HepG2 (cell line): ENCODE results near the gene OPRL1. TPM values are rescaled to one million over a fixed set of nuclear protein-coding genes. Genes with fewer than 3 reads are reported as not detected.

Experiments used
- CTCF ChIP-seq: sonication (generic); formaldehyde crosslinking; IDR thresholded peaks from 2 replicates; pipeline ENCODE4 v1.5.0; 2020; ENCODE audit warnings: mild to moderate bottlenecking, missing genetic modification reagents, moderate library complexity
- GFI1 ChIP-seq: sonication (generic); formaldehyde crosslinking; IDR thresholded peaks from 2 replicates; pipeline ENCODE4 v1.5.0; 2020; ENCODE audit warnings: missing genetic modification reagents, mild to moderate bottlenecking, borderline replicate concordance
- HDAC1 ChIP-seq: sonication (generic); formaldehyde crosslinking; IDR thresholded peaks from 2 replicates; pipeline ENCODE4 v1.5.1; 2020; ENCODE audit warnings: mild to moderate bottlenecking, missing genetic modification reagents
- KDM5B ChIP-seq: sonication (generic); formaldehyde crosslinking; IDR thresholded peaks from 2 replicates; pipeline ENCODE4 v1.4.0; 2020; ENCODE audit warnings: missing genetic modification reagents, mild to moderate bottlenecking, borderline replicate concordance
- MED13 ChIP-seq: sonication (generic); formaldehyde crosslinking; IDR thresholded peaks from 2 replicates; pipeline ENCODE4 v1.5.0; 2020; ENCODE audit warnings: missing genetic modification reagents
- PHF21A ChIP-seq: sonication (generic); formaldehyde crosslinking; IDR thresholded peaks from 2 replicates; pipeline ENCODE4 v1.5.0; 2020; ENCODE audit warnings: mild to moderate bottlenecking, missing genetic modification reagents
- SMAD9 ChIP-seq: sonication (generic); formaldehyde crosslinking; IDR thresholded peaks from 2 replicates; pipeline ENCODE4 v1.5.1; 2020; ENCODE audit warnings: mild to moderate bottlenecking, missing genetic modification reagents
- ZNF10 ChIP-seq: sonication (generic); formaldehyde crosslinking; IDR thresholded peaks from 2 replicates; pipeline ENCODE4 v1.4.0; 2020; ENCODE audit warnings: mild to moderate bottlenecking, low read depth, missing genetic modification reagents, borderline replicate concordance
- ZNF143 ChIP-seq: sonication (generic); formaldehyde crosslinking; IDR thresholded peaks from 2 replicates; pipeline ENCODE4 v1.4.0; 2020; ENCODE audit warnings: missing genetic modification reagents
- ZNF329 ChIP-seq: sonication (generic); formaldehyde crosslinking; IDR thresholded peaks from 2 replicates; pipeline ENCODE4 v1.9.0; 2021; ENCODE audit warnings: low read depth, mild to moderate bottlenecking, missing genetic modification reagents
- ZNF33A ChIP-seq: sonication (generic); formaldehyde crosslinking; IDR thresholded peaks from 2 replicates; pipeline ENCODE4 v1.5.1; 2020; ENCODE audit warnings: missing genetic modification reagents, mild to moderate bottlenecking, moderate library complexity, borderline replicate concordance
- ZNF383 ChIP-seq: sonication (generic); formaldehyde crosslinking; IDR thresholded peaks from 2 replicates; pipeline ENCODE4 v1.4.0; 2020; ENCODE audit warnings: missing genetic modification reagents, mild to moderate bottlenecking, borderline replicate concordance
- ZNF775 ChIP-seq: sonication (generic); formaldehyde crosslinking; IDR thresholded peaks from 2 replicates; pipeline ENCODE4 v1.4.0; 2020; ENCODE audit warnings: missing genetic modification reagents, mild to moderate bottlenecking, moderate library complexity, borderline replicate concordance
- polyA plus RNA-seq, 8 experiments: library from polyadenylated mRNA; depleted of rRNA in 3 of 8; stranded (reverse) in 7 of 8; unstranded in 1 of 8; fragments of >200 nt; fragmentation: Illumina TruSeq in 4 of 8; extraction: Trizol in 4 of 8; gene quantifications; 2 replicates each; pipeline versions ENCODE4 v1.2.1 to v1.2.3, GENCODE V29; 2011 to 2016; ENCODE audit warnings: low read depth in 4 of 8, missing spikeins in 1 of 8, mixed read lengths in 1 of 8; ENCODE audit not compliant: insufficient read depth in 1 of 8
- total RNA-seq, 5 experiments: library from RNA; depleted of rRNA; stranded (reverse); fragments of >200 nt; fragmentation: Illumina TruSeq; extraction: Trizol; gene quantifications; 2 replicates each; pipeline ENCODE4 v1.2.3, GENCODE V29; 2016; ENCODE audit warnings: low read depth in 1 of 5
- TF ChIP-seq, protein P1 (sequence below): fragments of 450-650 bp; IDR thresholded peaks from 2 replicates; pipeline ENCODE4 v1.6.1; 2017
- TF ChIP-seq, protein P2 (sequence below): sonication (generic); formaldehyde crosslinking; IDR thresholded peaks from 2 replicates; pipeline ENCODE4 v1.4.0; 2020; ENCODE audit warnings: mild to moderate bottlenecking, missing genetic modification reagents
- TF ChIP-seq, protein P3 (sequence below): IDR thresholded peaks from 2 replicates; pipeline ENCODE4 v1.6.1; 2016; ENCODE audit warnings: missing compliant biosample characterization, missing genetic modification reagents, borderline replicate concordance

Gene OPRL1
- total and polyA plus RNA-seq, 2 of the 13 experiments (the other 11 are each of a cell fraction or from before 2014, with no cell fraction given) = 0.35 to 0.71 TPM

- TF ChIP-seq, protein P1, sequence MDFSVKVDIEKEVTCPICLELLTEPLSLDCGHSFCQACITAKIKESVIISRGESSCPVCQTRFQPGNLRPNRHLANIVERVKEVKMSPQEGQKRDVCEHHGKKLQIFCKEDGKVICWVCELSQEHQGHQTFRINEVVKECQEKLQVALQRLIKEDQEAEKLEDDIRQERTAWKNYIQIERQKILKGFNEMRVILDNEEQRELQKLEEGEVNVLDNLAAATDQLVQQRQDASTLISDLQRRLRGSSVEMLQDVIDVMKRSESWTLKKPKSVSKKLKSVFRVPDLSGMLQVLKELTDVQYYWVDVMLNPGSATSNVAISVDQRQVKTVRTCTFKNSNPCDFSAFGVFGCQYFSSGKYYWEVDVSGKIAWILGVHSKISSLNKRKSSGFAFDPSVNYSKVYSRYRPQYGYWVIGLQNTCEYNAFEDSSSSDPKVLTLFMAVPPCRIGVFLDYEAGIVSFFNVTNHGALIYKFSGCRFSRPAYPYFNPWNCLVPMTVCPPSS = no peak
- peak; percentile 48; the same call in 1 of the 2 replicates for TF ChIP-seq SMAD9 (CRISPR knock-in tag)
- peak; percentile 9; the same call in 1 of the 2 replicates for TF ChIP-seq HDAC1 (CRISPR knock-in tag)
- TF ChIP-seq GFI1 (CRISPR knock-in tag) = no peak
- TF ChIP-seq ZNF329 = no peak; the same call in 1 of the 2 replicates
- TF ChIP-seq MED13 (CRISPR knock-in tag) = no peak; the same call in 1 of the 2 replicates
- TF ChIP-seq, protein P2, sequence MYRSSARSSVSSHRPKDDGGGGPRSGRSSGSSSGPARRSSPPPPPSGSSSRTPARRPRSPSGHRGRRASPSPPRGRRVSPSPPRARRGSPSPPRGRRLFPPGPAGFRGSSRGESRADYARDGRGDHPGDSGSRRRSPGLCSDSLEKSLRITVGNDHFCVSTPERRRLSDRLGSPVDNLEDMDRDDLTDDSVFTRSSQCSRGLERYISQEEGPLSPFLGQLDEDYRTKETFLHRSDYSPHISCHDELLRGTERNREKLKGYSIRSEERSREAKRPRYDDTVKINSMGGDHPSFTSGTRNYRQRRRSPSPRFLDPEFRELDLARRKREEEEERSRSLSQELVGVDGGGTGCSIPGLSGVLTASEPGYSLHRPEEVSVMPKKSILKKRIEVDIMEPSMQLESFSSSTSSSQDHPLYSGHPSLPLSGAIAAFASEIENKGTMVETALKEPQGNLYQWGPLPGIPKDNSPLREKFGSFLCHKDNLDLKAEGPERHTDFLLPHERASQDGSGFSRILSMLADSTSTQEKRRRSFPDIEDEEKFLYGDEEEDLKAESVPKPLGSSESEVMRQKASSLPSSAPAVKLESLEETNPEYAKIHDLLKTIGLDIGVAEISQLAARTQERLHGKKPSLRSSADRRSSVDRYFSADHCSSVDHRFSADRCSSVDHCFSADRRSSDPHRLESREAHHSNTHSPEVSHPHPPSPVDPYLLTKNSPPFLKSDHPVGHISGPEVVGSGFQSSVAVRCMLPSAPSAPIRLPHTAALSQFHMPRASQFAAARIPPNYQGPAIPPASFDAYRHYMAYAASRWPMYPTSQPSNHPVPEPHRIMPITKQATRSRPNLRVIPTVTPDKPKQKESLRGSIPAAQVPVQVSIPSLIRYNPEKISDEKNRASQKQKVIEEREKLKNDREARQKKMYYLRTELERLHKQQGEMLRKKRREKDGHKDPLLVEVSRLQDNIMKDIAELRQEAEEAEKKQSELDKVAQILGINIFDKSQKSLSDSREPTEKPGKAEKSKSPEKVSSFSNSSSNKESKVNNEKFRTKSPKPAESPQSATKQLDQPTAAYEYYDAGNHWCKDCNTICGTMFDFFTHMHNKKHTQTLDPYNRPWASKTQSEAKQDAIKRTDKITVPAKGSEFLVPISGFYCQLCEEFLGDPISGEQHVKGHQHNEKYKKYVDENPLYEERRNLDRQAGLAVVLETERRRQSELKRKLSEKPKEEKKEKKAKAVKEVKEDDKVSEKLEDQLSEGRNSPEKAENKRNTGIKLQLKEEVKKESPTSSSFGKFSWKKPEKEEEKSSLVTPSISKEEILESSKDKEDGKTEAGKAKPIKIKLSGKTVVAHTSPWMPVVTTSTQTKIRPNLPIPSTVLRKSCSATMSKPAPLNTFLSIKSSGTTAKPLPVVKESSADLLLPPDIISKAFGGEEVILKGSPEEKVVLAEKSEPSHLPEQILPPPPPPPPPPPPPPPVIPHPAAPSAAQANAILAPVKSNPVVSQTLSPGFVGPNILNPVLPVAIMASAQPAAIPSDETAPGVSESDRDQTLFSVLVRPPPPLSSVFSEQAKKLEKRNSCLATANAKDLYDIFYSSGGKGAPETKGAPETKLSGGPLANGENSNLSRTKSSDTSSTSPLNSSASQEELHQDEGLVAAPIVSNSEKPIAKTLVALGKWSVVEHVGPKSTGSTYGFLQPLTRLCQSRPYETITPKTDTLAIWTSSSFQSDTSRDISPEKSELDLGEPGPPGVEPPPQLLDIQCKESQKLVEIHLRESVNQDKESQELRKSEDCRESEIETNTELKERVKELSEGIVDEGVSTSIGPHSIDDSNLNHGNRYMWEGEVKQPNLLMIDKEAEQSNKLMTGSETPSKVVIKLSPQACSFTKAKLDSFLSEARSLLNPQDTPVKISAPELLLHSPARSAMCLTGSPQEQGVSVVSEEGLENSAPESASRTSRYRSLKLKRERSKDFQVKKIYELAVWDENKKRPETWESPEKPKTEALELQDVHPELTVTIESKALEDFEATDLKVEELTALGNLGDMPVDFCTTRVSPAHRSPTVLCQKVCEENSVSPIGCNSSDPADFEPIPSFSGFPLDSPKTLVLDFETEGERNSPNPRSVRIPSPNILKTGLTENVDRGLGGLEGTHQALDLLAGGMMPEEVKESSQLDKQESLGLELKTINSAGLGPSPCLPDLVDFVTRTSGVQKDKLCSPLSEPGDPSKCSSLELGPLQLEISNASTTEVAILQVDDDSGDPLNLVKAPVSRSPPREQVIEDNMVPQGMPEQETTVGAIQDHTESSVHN (CRISPR knock-in tag) = no peak
- TF ChIP-seq PHF21A (CRISPR knock-in tag) = no peak
- peak; percentile 44; the same call in 1 of the 2 replicates for TF ChIP-seq ZNF143 (CRISPR knock-in tag)
- TF ChIP-seq CTCF (CRISPR knock-in tag) = no peak
- TF ChIP-seq ZNF10 (CRISPR knock-in tag) = no peak
- TF ChIP-seq, protein P3, sequence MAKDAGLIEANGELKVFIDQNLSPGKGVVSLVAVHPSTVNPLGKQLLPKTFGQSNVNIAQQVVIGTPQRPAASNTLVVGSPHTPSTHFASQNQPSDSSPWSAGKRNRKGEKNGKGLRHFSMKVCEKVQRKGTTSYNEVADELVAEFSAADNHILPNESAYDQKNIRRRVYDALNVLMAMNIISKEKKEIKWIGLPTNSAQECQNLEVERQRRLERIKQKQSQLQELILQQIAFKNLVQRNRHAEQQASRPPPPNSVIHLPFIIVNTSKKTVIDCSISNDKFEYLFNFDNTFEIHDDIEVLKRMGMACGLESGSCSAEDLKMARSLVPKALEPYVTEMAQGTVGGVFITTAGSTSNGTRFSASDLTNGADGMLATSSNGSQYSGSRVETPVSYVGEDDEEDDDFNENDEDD = no peak
- TF ChIP-seq KDM5B (CRISPR knock-in tag) = no peak
- TF ChIP-seq ZNF383 = no peak
- no peak for TF ChIP-seq ZNF33A
- no peak for TF ChIP-seq ZNF775 (CRISPR knock-in tag)
These were observed 16.3 kb upstream of the OPRL1 start (continued) for GRCh38 chr20:64063389-64064144.
